Inflammatory macrophage treated with lipopolysaccharide for 4 hours (primary cell): ENCODE measurements around the gene SLC6A13.
"Not testable (repeated sequence)": the region's sequence is repeated elsewhere in the genome, so short reads cannot be mapped to it uniquely, and the experiment has no call there.

Experiments used
- DNase-seq: peaks from one replicate; pipeline ENCODE4 v3.0.0-alpha.2; 2020

SLC6A13 gene

GRCh38 chr12:263574-263973 lies 938 bp upstream of the SLC6A13 start:
- DNase-seq, result no peak

DNA sequence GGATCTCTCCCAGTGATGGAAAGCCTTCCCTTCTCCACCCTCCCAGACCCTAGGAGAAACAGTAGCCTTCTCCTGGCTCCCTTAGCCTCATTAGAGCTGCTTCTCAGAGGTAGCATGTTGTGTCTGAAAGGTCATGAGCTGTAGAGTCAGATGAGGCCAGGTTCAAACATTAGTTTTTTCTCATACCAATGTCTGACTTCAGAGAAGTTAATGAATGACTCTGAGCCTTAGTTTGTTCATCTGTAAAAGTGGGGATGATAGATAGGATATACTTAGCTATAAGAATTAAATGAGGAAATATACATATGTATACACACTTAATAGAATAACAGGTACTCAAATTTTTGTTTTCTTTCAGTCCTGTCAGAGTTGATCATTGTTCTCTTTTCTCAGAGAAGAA lies 523 bp downstream of the SLC6A13 start:
- DNase-seq, result no peak

DNA sequence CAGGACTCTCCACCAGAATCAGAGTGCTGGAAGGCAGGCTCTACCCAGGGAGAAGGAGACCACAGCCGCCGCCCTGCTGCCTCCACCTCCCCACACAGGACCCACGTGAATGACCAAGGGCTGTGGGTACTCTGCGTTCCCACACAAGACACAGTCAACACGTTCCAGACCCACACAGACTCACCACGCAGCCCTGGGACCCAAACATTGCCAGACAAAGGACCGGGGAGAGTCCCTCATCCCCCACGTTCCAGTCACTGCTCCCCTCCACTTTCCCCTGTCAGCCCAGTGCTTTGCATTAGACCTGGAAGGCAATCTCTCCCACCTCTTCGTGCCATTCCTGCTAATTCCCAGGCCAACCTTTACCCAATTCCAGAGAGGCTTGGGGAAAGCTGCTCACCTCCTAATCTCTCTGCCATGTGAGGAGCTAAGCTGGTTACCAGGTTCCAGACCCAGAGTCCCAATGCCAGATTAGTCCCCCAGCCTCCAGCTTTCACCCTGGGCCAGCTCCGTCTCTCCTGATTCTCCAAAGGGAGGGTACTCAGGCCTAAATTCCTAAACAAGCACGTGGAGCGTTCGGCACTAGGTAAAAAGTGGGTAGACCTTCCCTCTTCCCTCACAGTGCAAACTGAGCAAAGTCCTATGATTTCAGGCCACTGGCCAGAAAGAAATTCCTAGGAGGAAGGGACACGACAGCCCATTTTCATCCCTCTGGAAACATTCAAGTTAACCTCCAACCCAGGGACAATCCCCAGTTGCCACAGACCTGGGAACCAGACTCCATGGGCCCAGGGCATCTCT lies 4.9 kb downstream of the SLC6A13 start:
- no peak for DNase-seq

DNA sequence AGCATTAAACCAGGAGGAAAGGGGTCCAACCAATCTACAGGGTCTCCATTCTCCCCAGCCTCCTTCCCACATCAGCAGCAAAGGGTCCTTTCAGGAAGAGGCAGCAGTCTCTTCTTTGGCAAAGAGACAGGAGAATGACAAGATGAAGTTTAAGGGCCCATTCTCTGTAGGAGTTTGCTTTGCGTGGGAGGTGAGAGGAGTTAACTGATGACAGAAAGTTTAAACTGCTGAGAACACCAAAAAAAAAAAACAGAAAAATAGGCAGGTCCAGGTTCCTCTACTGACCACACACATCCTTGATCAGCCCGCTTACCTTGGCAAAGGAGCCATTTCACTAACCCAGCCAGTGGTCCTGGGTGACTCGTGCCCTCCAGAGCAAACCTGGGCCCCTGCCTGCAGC lies 5.7 kb downstream of the SLC6A13 start:
- DNase-seq, result no peak

DNA sequence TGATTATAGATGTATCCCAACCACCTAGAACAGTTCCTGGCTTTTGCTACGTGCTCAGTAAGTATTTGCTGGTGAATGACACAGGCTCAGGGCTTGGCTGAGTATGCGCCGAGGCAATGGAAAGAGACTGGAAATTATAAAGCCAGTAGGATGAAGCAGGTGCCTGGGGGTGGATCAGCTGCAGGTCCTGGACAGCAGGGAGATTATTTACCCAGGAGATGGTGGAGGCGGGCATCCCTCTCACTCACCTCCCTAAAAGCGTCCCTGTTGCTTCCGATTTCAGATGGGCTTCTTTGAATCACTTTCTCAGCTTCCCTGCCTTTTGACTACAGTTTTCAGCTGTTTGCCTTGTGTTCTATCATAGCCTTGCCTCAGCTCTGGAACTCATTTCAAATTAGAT lies 6.4 kb downstream of the SLC6A13 start:
- DNase-seq, result no peak

DNA sequence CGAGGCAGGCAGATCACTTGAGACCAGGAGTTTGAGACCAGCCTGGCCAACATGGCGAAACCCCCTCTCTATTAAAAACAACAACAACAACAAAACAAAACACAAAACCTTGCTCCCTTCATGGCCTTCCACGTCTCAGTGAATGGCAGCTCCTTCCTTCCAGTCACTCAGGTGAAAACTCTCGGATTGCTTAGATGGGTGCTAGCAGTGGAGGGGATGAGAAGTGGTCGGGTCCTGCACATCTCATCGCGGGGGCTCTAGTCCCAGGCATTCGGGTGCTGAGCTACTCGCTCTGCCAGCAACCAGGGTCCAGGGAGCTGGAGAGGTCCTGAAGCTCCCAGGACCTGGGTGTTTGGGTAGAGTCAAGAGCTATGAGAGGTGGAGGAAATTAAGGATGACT lies 7.7 kb downstream of the SLC6A13 start:
- DNase-seq, result no peak

DNA sequence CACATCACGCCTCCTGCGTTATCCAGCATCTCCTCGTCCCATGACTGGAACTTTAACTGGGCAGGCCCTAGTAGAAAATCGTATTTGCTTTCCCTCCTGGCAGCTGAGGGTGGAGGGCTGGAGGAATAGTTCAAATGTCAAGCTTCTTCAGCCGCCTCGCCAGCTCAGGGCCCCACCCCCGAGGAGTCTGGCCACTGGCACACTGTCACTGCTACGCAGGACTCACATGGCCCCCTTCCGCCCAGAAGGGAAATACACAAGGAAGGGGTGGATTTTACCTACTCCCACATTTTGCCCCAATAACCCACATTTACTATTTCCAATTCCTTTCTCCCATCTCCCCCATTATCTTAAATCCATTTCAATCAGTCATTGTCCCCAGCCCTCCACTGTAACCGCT lies 8.6 kb downstream of the SLC6A13 start:
- no peak for DNase-seq

DNA sequence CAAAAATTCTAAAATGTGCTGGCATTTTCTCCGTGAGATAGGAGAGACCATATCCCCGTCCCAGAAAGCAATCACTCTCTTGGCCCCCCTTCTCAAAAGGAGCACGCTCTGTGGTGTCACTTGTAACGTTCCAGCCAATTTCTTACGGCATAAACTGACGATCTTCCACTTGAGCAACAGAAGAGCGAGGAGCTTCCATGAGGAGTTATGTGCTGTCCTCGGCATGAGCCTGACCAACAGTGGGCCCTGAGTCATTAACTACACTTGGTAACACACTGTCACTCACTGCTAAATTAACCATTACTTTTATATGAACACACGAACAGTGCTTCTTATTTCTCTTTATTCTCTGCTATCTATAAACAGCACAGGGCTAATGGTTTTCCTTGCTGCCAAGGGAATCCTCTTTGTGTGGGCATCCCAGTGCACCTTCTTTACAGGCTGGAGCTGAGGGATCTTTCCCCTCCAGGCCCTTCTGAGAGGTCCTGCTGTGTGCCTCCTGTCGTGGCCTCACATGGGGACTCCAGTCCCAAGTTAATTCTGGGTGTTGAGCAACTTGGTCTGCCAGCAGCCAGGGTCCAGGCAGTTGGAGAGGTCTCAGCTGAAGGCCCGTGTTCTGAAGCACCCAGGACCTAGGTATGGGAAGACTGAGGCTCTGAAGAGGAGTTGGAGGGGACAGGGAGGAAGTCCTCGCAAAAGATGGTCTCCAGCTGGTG lies 9.4 kb downstream of the SLC6A13 start:
- DNase-seq, result no peak

- no peak for DNase-seq
Measured at GRCh38 chr12:252636-253035, 10.0 kb downstream of the SLC6A13 start.

DNA sequence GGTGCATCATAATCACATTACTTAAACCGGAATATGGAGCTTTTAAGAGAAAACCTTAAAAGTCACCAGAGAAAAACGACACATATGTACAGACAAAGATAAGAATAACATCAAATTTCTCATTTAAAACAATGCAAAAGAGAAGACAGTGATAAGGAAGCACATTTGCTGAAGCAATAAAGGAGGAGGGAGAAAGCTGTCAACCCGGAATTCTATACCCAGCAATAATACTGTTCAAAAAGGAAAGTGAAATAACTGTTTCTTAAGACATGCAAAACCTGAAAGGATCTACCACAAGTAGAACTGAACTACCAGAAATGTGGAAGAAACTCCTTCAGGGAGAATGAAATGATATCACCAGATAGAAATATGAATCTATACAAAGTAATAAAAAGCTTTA lies 15.4 kb downstream of the SLC6A13 start:
- DNase-seq, result no peak

GRCh38 chr12:243381-243780 lies 19.3 kb downstream of the SLC6A13 start:
- no peak for DNase-seq

- DNase-seq, result no peak
Measured at GRCh38 chr12:242496-242895, 20.1 kb downstream of the SLC6A13 start.

- DNase-seq, result no peak
Measured at GRCh38 chr12:241266-241665, 21.4 kb downstream of the SLC6A13 start.

DNA sequence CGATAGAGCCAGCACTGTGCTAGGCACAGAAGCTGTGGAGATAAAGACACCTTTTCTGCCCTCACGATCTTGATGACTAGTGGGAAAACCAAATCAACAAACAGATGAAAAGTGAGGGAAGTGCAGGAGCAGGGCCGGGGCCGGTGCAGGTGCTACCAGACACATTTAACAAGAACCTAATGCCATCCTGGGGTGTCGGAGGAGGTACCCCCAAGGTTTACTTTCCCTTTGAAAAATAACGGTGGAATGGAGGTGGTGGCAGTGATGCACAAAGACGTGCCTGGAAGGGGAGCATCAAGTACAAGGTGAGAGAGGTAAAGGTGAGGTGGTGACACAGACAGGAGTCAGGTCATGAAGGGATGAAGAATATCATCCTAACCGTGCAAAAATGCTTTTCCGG lies 22.1 kb downstream of the SLC6A13 start:
- no peak for DNase-seq

DNA sequence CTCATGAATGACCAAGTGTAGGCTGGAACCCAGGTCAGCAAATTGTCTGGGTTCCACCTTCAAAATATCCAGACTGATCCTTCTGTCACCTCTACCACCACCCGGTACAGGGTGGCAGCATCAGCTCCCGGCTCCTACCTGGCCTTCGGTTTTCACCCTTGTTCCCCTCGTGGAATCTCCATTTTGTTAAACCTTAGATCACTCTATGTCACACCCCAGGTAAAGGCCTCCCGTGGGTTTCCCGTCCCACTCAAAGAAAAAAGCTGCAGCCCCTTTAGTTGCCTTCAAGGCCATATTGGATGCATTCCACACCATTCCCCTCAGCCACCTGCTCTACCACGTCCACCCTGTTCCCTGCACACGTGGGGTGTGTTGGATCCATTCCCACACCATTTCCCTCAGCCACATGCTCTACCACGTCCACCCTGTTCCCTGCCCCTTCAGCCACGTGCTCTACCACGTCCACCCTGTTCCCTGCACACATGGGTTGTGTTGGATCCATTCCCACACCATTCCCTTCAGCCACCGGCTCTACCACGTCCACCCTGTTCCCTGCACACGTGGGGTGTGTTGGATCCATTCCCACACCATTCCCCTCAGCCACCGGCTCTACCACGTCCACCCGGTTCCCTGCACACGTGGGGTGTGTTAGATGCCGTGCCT lies 23.8 kb downstream of the SLC6A13 start:
- no peak for DNase-seq

DNA sequence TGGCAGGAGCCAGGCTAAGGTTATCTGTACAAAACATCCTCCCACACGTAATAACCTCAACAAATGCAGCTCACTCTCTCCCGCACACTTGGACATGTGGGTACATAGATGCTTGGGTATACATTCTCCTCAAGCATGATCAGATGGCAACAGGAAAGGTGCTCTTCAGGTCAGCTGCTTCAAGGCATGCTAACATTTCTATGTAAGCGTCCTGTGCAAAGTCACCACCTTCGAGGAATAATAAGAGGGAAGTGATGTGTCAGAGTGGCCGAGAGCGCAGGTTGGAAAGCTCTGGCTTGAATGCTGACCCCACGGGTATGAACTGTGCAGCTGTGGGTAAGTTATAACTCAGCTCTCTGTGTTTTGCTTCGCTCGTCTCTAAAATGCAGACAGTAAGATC lies 24.5 kb downstream of the SLC6A13 start:
- no peak for DNase-seq

- no peak for DNase-seq
Measured at GRCh38 chr12:237026-237815, 25.4 kb downstream of the SLC6A13 start.

GRCh38 chr12:236445-236844 lies 26.2 kb downstream of the SLC6A13 start:
- DNase-seq, result no peak

DNA sequence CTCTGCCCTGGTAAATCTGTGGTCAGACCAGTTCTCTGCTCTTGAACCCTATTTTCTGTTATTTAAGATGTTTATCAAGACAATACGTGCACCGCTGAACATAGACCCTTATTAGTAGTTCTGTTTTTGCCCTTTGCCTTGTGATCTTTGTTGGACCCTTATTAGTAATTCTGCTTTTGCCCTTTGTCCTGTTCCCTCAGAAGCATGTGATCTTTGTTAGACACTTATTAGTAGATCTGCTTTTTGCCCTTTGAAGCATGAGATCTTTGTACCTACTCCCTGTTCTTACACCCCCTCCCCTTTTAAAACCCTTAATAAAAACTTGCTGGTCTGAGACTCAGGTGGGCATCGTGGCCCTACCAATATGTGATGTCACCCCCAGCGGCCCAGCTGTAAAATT lies 26.7 kb downstream of the SLC6A13 start:
- DNase-seq, result not testable (repeated sequence)

GRCh38 chr12:234891-235415 lies 27.7 kb downstream of the SLC6A13 start:
- no peak for DNase-seq

DNA sequence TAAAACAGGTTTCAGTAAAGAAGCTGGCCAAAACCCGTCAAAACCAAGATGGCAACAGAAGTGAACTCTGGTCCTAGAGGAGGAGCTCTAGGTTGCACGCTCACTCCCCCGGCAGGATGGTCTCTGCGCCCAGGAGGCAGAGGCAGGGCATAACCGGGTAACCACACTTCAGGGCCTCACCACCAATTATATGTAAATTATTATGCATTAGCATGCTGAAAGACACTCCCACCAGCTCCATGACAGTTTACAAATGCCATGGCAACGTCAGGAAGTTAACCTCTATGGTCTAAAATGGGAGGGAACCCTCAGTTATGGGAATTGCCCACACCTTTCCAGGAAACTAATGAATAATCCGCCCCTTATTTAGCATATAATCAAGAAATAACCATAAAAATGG lies 28.6 kb downstream of the SLC6A13 start:
- DNase-seq, result no peak

DNA sequence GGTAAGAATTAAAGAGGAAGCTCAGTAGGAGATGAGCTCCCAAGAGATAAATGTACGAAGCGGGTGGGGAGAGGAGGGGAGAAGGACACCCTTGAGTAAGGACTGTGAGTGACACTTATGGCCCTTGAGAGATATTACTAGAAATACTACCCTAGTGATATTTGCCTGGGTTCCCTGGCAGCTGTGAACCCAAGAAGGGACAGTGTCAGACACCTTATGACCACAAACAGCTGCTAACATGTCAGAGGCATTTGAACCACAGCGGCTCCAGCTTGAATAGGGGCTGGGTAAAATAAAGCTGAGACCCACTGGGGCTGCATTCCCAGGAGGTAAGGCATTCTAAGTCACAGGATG lies 29.0 kb downstream of the SLC6A13 start:
- DNase-seq, result no peak
